H1 (cell line): Measurements from ENCODE around the gene MAOB. TPM values are rescaled to one million over a fixed set of nuclear protein-coding genes. Genes with fewer than 3 reads are reported as not detected.

Experiments
- CTCF ChIA-PET: fragments of 300-600 bp; sonication (Branson Sonifier 250); formaldehyde crosslinking; loops from one replicate; lab custom pipeline; 2021; ENCODE audit not compliant: partially characterized antibody; lab: Charles Lee
- POLR2A ChIA-PET: fragments of 300-600 bp; sonication (Branson Sonifier 250); formaldehyde crosslinking; loops from one replicate; lab custom pipeline; 2021; ENCODE audit warnings: inconsistent platforms; ENCODE audit not compliant: partially characterized antibody; lab: Charles Lee
- DNase-seq, 2 experiments: peaks; one replicate each; pipeline versions ENCODE4 v3.0.0 to v3.0.0-alpha.2; 2010 to 2022; ENCODE audit warnings: low spot score in 2 of 2, low read depth in 1 of 2, mixed read lengths in 1 of 2
- FAIRE-seq: peaks from 2 replicates; lab custom pipeline; 2011; peaks lifted over from hg19 to GRCh38; lab: Jason Lieb, UNC
- H2AFZ ChIP-seq: 2 replicates; pipeline ENCODE4 v1.8.1; 2012; ENCODE audit warnings: low read length, inconsistent platforms
- H2AK5ac ChIP-seq: 2 replicates; pipeline ENCODE4 v1.6.1; 2013; ENCODE audit warnings: low read depth, low read length
- H2BK120ac ChIP-seq: replicated peaks from 2 replicates; pipeline ENCODE3; 2013; ENCODE audit warnings: low read depth, low read length, inconsistent platforms
- H2BK12ac ChIP-seq: 2 replicates; pipeline ENCODE4 v1.6.1; 2013; ENCODE audit warnings: low read depth, low read length
- H2BK15ac ChIP-seq: 2 replicates; pipeline ENCODE4 v1.6.1; 2013; ENCODE audit warnings: low read length
- H2BK20ac ChIP-seq: 2 replicates; pipeline ENCODE4 v1.6.1; 2013; ENCODE audit warnings: low read length
- H2BK5ac ChIP-seq: 2 replicates; pipeline ENCODE4 v1.6.1; 2013; ENCODE audit warnings: low read depth, low read length
- H3K14ac ChIP-seq: 2 replicates; pipeline ENCODE4 v1.6.1; 2013; ENCODE audit warnings: inconsistent platforms; ENCODE audit not compliant: insufficient read length
- H3K18ac ChIP-seq: 2 replicates; pipeline ENCODE4 v1.6.1; 2013; ENCODE audit warnings: low read length; ENCODE audit errors: extremely low read depth
- H3K23ac ChIP-seq: 2 replicates; pipeline ENCODE4 v1.6.1; 2013; ENCODE audit warnings: inconsistent platforms; ENCODE audit not compliant: insufficient read length
- H3K23me2 ChIP-seq: 2 replicates; pipeline ENCODE4 v1.6.1; 2013; ENCODE audit warnings: low read depth, low read length
- H3K27ac ChIP-seq: 2 replicates; pipeline ENCODE4 v1.6.1; 2011; ENCODE audit warnings: low read depth, low read length, inconsistent platforms
- H3K27me3 ChIP-seq, 4 experiments: replicated peaks in 1 of 4; 1 replicate in 1 of 4; 2 replicates in 3 of 4; pipeline versions ENCODE4 v1.6.1 to v1.8.1; 2011 to 2013; ENCODE audit warnings: low read length in 3 of 4, mild to moderate bottlenecking in 3 of 4, inconsistent platforms in 2 of 4, mixed read lengths in 2 of 4, moderate library complexity in 1 of 4; ENCODE audit not compliant: control insufficient read depth in 3 of 4, insufficient read depth in 3 of 4; ENCODE audit errors: extremely low read depth in 1 of 4
- H3K36me3 ChIP-seq, 4 experiments: 2 replicates each; pipeline versions ENCODE4 v1.6.1 to v1.8.1; 2011 to 2013; ENCODE audit warnings: mild to moderate bottlenecking in 4 of 4, low read length in 3 of 4, moderate library complexity in 2 of 4, control low read depth in 1 of 4, inconsistent platforms in 1 of 4; ENCODE audit not compliant: insufficient read depth in 4 of 4, control insufficient read depth in 2 of 4
- H3K4ac ChIP-seq: replicated peaks from 2 replicates; pipeline ENCODE3; 2013; ENCODE audit warnings: low read length, low read depth, mixed read lengths, inconsistent platforms; ENCODE audit not compliant: insufficient read length
- H3K4me1 ChIP-seq, 4 experiments: replicated peaks in 1 of 4; 1 replicate in 1 of 4; 2 replicates in 3 of 4; pipeline versions ENCODE4 v1.6.1 to v1.8.1; 2011 to 2013; ENCODE audit warnings: low read length in 3 of 4, inconsistent platforms in 2 of 4, mixed read lengths in 1 of 4; ENCODE audit not compliant: insufficient read depth in 4 of 4, control insufficient read depth in 3 of 4
- H3K4me2 ChIP-seq, 2 experiments: 2 replicates each; pipeline versions ENCODE4 v1.6.1 to v1.8.1; 2011 to 2013; ENCODE audit warnings: low read depth in 2 of 2, low read length in 2 of 2, control low read depth in 1 of 2, inconsistent platforms in 1 of 2, mild to moderate bottlenecking in 1 of 2; ENCODE audit not compliant: insufficient read depth in 1 of 2
- H3K4me3 ChIP-seq, 4 experiments: fragments of 200-600, 300-600 bp in 1 of 4; sonication (generic), shearing (Covaris generic), sonication (Bioruptor Twin) in 1 of 4; 2 replicates each; pipeline versions ENCODE4 v1.5.1 to v1.8.1; 2011 to 2016; ENCODE audit warnings: low read length in 4 of 4, low read depth in 3 of 4, control low read depth in 2 of 4, inconsistent platforms in 2 of 4, mild to moderate bottlenecking in 2 of 4, mixed read lengths in 1 of 4, moderate library complexity in 1 of 4; ENCODE audit not compliant: insufficient read depth in 2 of 4; ENCODE audit errors: extremely low read depth in 1 of 4
- H3K56ac ChIP-seq: replicated peaks from 2 replicates; pipeline ENCODE3; 2013; ENCODE audit warnings: low read depth, mild to moderate bottlenecking, mixed read lengths, low read length, inconsistent platforms; ENCODE audit not compliant: insufficient read length
- H3K79me1 ChIP-seq: 2 replicates; pipeline ENCODE4 v1.6.1; 2013; ENCODE audit warnings: low read depth, low read length, control low read depth
- H3K79me2 ChIP-seq, 2 experiments: 2 replicates each; pipeline versions ENCODE4 v1.6.1 to v1.8.1; 2012 to 2013; ENCODE audit warnings: low read length in 2 of 2, mild to moderate bottlenecking in 2 of 2, inconsistent platforms in 1 of 2; ENCODE audit not compliant: insufficient read depth in 2 of 2, control insufficient read depth in 1 of 2
- H3K9ac ChIP-seq, 4 experiments: replicated peaks in 1 of 4; 1 replicate in 1 of 4; 2 replicates in 3 of 4; pipeline versions ENCODE4 v1.6.1 to v1.8.1; 2011 to 2013; ENCODE audit warnings: low read depth in 3 of 4, low read length in 3 of 4, control low read depth in 2 of 4, mild to moderate bottlenecking in 2 of 4, moderate library complexity in 2 of 4, inconsistent platforms in 1 of 4; ENCODE audit errors: extremely low read depth in 1 of 4
- H3K9me3 ChIP-seq, 2 experiments: 2 replicates each; pipeline versions ENCODE4 v1.6.1 to v1.8.1; 2012 to 2013; ENCODE audit warnings: mild to moderate bottlenecking in 2 of 2, moderate library complexity in 2 of 2, control low read depth in 1 of 2, inconsistent platforms in 1 of 2, low read depth in 1 of 2, low read length in 1 of 2, mixed read lengths in 1 of 2; ENCODE audit not compliant: insufficient read depth in 2 of 2
- H4K20me1 ChIP-seq, 2 experiments: replicated peaks in 1 of 2; 2 replicates each; pipeline versions ENCODE3 to v1.8.1; 2011 to 2013; ENCODE audit warnings: inconsistent platforms in 2 of 2, low read length in 2 of 2, mild to moderate bottlenecking in 1 of 2; ENCODE audit not compliant: insufficient read depth in 2 of 2, control insufficient read depth in 1 of 2
- H4K5ac ChIP-seq: 2 replicates; pipeline ENCODE4 v1.6.1; 2013; ENCODE audit warnings: low read length, low read depth, mixed read lengths, inconsistent platforms; ENCODE audit not compliant: insufficient read length
- H4K8ac ChIP-seq: 2 replicates; pipeline ENCODE4 v1.8.0; 2013; ENCODE audit warnings: mild to moderate bottlenecking, moderate library complexity, low read length, inconsistent platforms; ENCODE audit not compliant: insufficient read depth; ENCODE audit errors: extremely low read depth
- H4K91ac ChIP-seq: replicated peaks from 2 replicates; pipeline ENCODE3; 2013; ENCODE audit warnings: low read length, mixed read lengths, inconsistent platforms; ENCODE audit not compliant: insufficient read length
- ASH2L ChIP-seq: fragments of 200-600, 300-600 bp; sonication (generic); IDR thresholded peaks from one replicate; pipeline ENCODE4 v1.7.1; 2017; ENCODE audit warnings: low read length
- BCL11A ChIP-seq, 2 experiments: IDR thresholded peaks; one replicate each; pipeline ENCODE4 v1.6.1; 2011; ENCODE audit warnings: low read depth in 2 of 2, low read length in 2 of 2, mild to moderate bottlenecking in 2 of 2
- BRCA1 ChIP-seq: IDR thresholded peaks from 2 replicates; pipeline ENCODE4 v1.6.1; 2012; ENCODE audit warnings: low read depth, low read length, improper control_type of control experiment
- HDAC2 ChIP-seq, 2 experiments: fragments of 300-600 bp in 1 of 2; sonication (generic) in 1 of 2; IDR thresholded peaks; 2 replicates each; pipeline ENCODE4 v1.6.1; 2011 to 2012; ENCODE audit warnings: low read depth in 2 of 2, low read length in 2 of 2, mild to moderate bottlenecking in 2 of 2, moderate library complexity in 2 of 2, borderline replicate concordance in 1 of 2, inconsistent platforms in 1 of 2
- PHF8 ChIP-seq: fragments of 200-600 bp; sonication (generic); conservative IDR thresholded peaks from 2 replicates; pipeline ENCODE4 v1.7.1; 2012; ENCODE audit warnings: low read depth, mild to moderate bottlenecking, inconsistent platforms, low read length, moderate library complexity
- RAD21 ChIP-seq, 2 experiments: IDR thresholded peaks in 1 of 2; conservative IDR thresholded peaks in 1 of 2; 2 replicates each; pipeline ENCODE4 v1.6.1; 2011; ENCODE audit warnings: low read depth in 2 of 2, low read length in 2 of 2, improper control_type of control experiment in 1 of 2, inconsistent platforms in 1 of 2, mild to moderate bottlenecking in 1 of 2, moderate library complexity in 1 of 2
- TAF7 ChIP-seq: optimal IDR thresholded peaks from 2 replicates; pipeline ENCODE3; 2011; ENCODE audit warnings: low read depth, mild to moderate bottlenecking, inconsistent platforms, low read length, moderate library complexity, borderline replicate concordance
- WGBS, 2 experiments: shearing (Covaris generic) in 1 of 2; methylation state at CpG; one replicate each; pipeline versions ENCODE4 v1.1.6 to v1.1.7; 2013 to 2015; ENCODE audit warnings: low lambda C conversion rate in 2 of 2, mixed read lengths in 2 of 2, inconsistent platforms in 1 of 2, low coverage in 1 of 2, missing lambda C conversion rate in 1 of 2; ENCODE audit not compliant: insufficient replicate concordance in 2 of 2, insufficient coverage in 1 of 2, insufficient read length in 1 of 2; ENCODE audit errors: extremely low coverage in 1 of 2, missing lambda C conversion rate in 1 of 2; 5-methylcytosine and 5-hydroxymethylcytosine counted together
- polyA plus RNA-seq, 7 experiments: library from polyadenylated mRNA; depleted of rRNA in 3 of 7; stranded (reverse) in 5 of 7; unstranded in 2 of 7; fragments of >200 nt in 5 of 7; fragments of 200-250 nt in 2 of 7; gene quantifications; 1 replicate in 5 of 7; 2 replicates in 1 of 7; 4 replicates in 1 of 7; pipeline versions ENCODE4 v1.2.1 to v1.2.3, GENCODE V29; 2011 to 2013; ENCODE audit warnings: missing spikeins in 2 of 7, mixed read lengths in 2 of 7
- total RNA-seq: library from RNA; stranded (reverse); fragmentation: NEBNext Ultra II Directional; extraction: Animal tissue kit (Norgen Biotek cat#: 25700); gene quantifications from 2 replicates; pipeline ENCODE4 v1.2.1, GENCODE V29; 2021
- TF ChIP-seq, protein P1 (sequence below): IDR thresholded peaks from 2 replicates; pipeline ENCODE4 v1.6.1; 2011; ENCODE audit warnings: low read length, improper control_type of control experiment
- TF ChIP-seq, protein P2 (sequence below): IDR thresholded peaks from 2 replicates; pipeline ENCODE4 v1.6.1; 2012; ENCODE audit warnings: inconsistent platforms

The MAOB gene
- total and polyA plus RNA-seq, 2 of the 8 experiments (the other 6 are each of a cell fraction or from before 2014, with no cell fraction given) = 0.73 to 1.1 TPM

DNA sequence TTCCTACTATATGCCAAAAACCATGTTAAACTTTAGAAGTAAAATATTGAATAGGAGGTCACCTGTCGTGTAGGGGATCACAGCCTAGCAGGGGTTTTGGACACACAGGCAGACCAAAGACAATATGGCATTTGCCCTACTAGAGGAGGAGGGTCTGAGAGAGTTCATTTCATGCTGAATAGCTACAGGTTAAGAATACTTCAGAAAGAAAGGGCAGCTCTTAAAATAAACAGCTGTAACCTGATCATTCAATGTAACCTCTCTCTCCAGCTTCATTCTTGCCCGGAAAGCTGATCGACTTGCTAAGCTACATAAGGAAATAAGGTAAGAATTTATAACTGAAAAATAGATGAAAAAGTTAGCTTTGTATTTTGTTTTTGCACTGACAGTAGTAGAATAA lies 146.3 kb downstream of the MAOB start:
- Histone ChIP-seq H3K14ac (no peak overlapping the region), H3K9me3 (no peaks in the 10 kb centered on the region), H4K5ac (no peak overlapping the region), H2BK20ac (no peak overlapping the region), H2BK12ac (no peak overlapping the region), H2AFZ (no peak overlapping the region), H2BK15ac (no peak overlapping the region), H2BK120ac (no peak overlapping the region), H3K4me1 (peaks cover 0 to 4% (median 0%) of the 10 kb centered on the region in 4 experiments; a peak in 1 of 7 replicates), H3K4me3 (no peak overlapping the region), H3K4me2 (no peak overlapping the region), H4K91ac (no peak overlapping the region), H3K18ac (no peak overlapping the region), H3K27me3 (no peaks in the 10 kb centered on the region), H3K79me1 (no peaks in the 10 kb centered on the region), H3K23ac (no peak overlapping the region), H3K79me2 (no peaks in the 10 kb centered on the region), H4K8ac (no peak overlapping the region), H3K27ac (no peak overlapping the region), H3K56ac (no peak overlapping the region), H3K23me2 (no peaks in the 10 kb centered on the region), H4K20me1 (no peaks in the 10 kb centered on the region), H2AK5ac (no peak overlapping the region), H3K9ac (no peak overlapping the region), H2BK5ac (no peak overlapping the region), H3K36me3 (no peaks in the 10 kb centered on the region), H3K4ac (no peak overlapping the region)
- no peak for DNase-seq
- no peak for FAIRE-seq
- POLR2A ChIA-PET = no interaction called here
- 73% methylated on average over 3 of the region's 3 CpGs; no CpG with 5 or more reads in 1 of the 2 experiments for WGBS, 2 experiments
- CTCF ChIA-PET = interaction anchor here (0.6 to 1.3 kb wide), 2 partner anchors 9 to 665 kb away, joined by 3 to 4 read pairs; no protein-coding TSS in a partner anchor
- no peak for TF ChIP-seq BRCA1
- no peak for TF ChIP-seq TAF7
- TF ChIP-seq ASH2L = no peak
- no peak for TF ChIP-seq HDAC2 (IDR thresholded peaks at IDR 0.05; ENCODE audit: borderline replicate concordance in 1 of 2, low read depth in 2 of 2, low read length in 2 of 2)
- no peak for TF ChIP-seq PHF8
- TF ChIP-seq, protein P1, sequence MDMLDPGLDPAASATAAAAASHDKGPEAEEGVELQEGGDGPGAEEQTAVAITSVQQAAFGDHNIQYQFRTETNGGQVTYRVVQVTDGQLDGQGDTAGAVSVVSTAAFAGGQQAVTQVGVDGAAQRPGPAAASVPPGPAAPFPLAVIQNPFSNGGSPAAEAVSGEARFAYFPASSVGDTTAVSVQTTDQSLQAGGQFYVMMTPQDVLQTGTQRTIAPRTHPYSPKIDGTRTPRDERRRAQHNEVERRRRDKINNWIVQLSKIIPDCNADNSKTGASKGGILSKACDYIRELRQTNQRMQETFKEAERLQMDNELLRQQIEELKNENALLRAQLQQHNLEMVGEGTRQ = no peak
- TF ChIP-seq RAD21 (IDR thresholded peaks at IDR 0.05 in 1 of 2, conservative IDR thresholded peaks at IDR 0.05 in 1 of 2; ENCODE audit: low read depth in 2 of 2, low read length in 2 of 2) = no peak
- no peak for TF ChIP-seq BCL11A (IDR thresholded peaks at IDR 0.05; ENCODE audit: low read depth in 2 of 2, low read length in 2 of 2)
- TF ChIP-seq, protein P2, sequence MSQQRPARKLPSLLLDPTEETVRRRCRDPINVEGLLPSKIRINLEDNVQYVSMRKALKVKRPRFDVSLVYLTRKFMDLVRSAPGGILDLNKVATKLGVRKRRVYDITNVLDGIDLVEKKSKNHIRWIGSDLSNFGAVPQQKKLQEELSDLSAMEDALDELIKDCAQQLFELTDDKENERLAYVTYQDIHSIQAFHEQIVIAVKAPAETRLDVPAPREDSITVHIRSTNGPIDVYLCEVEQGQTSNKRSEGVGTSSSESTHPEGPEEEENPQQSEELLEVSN = no peak
